Stimulated activated CD8-positive, alpha-beta memory T cell treated with anti-CD3 and anti-CD28 coated beads, Interleukin-15, amount 100 ng/mL, for 48 hours (primary cell): ENCODE data around the gene ELFN2.
"Not testable (repeated sequence)": the region's sequence is repeated elsewhere in the genome, so short reads cannot be mapped to it uniquely, and the experiment has no call there.

ENCODE experiments used
- DNase-seq, 2 donors: peaks; one replicate each; pipeline ENCODE4 v3.0.0-alpha.2; 2020; ENCODE audit warnings: low read depth in 2 of 2

The ELFN2 gene

GRCh38 chr22:37410174-37411055, 16.9 kb downstream of the ELFN2 start:
- no peak for DNase-seq

GRCh38 chr22:37409459-37410050, 17.7 kb downstream of the ELFN2 start:
- no peak for DNase-seq

GRCh38 chr22:37409031-37409430, 18.2 kb downstream of the ELFN2 start:
- DNase-seq: no peak

GRCh38 chr22:37407856-37408255, 19.4 kb downstream of the ELFN2 start:
- no peak for DNase-seq

DNA sequence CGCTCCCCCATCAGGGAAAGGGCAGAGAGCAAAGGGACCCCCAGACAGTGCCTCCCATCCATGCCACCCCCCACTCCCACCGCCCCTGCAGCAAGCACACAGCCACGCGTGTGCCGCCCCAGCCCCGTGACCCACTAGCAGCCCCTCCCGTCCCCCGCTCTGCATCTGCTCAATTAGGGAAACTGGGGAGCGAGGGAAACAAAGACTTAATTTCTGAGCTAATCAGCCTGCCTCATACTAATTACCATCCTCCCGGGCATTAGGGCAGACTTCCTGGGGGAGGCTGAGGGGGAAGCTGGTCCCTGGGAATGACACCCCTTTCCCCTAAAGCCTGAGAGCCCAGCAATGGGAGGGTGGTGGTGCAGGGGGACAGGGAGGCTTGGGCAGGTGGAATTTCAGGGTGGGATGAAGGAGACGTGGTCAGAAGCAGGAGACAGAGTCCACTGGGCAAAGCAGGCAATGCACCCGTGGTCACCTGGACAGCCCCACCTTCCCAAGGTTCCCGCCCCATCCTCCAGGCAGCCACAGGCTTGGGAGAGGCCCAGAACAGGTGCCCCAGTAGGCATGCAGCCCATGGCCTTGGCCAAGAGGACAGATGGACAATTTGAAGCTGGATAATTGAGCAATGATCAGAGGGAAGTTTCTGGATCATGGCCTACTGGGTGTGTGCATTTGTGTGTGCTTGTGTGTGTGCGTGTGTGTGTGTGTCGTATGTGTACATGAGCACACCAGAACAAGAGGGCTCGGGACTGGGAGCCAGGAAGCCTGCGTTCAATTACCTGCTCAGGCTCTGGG, 20.6 kb downstream of the ELFN2 start:
- DNase-seq: no peak

DNA sequence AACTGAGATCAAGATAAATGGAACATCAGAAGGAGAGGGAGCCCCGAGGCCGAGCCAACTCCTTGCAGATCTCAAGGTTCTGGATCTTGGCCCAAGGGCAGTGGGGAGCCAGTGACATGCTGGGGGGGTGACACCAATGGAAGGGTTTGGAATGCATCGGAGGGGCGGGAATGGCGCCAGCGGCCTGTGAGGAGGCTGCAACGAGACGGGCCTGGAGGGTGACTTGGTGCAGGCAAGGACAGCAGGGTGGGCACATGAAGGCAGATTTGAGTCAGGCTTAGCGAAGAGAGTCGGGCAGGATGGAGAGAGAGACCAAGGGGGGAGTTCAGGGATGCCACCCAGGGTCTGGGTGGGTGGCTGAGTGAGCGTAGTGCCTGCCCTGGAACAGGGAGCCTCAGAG, 23.2 kb downstream of the ELFN2 start:
- DNase-seq: no peak

DNA sequence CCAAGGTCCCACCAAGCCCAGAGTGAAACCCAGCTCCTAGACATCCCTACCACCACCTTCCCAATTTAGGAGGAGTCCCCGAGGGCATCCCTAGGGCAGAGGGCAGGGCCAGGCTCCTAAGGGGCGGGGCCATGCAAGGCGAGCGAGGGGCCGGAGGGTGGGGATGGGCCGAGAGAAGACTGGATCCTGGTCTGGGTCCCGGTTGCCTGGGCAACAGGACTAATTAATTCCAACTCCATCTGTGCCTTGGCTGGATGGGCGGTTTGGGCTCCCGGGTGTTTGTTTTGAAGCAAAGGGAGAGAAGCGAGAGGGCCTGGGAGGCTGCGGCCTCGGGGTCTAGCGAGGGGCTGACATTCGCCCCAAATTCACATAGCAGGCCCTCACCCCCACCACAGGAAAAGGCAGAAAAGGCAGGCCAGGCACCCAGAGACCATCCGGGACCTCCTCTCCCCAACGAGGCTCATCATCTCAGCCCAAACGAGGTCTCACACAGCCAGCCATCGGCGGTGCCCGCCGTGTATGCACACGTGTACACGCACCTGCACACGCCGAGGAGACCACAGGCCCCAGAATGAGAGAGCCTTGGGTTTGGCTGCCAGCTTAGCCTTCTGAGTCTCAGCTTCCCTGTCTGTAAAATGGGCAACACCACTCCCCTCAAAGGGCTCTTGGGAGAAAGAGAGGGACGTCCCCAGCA, 23.9 kb downstream of the ELFN2 start:
- DNase-seq: no peak

- DNase-seq: no peak
These were observed 25.1 kb downstream of the ELFN2 start for GRCh38 chr22:37402184-37402506.

DNA sequence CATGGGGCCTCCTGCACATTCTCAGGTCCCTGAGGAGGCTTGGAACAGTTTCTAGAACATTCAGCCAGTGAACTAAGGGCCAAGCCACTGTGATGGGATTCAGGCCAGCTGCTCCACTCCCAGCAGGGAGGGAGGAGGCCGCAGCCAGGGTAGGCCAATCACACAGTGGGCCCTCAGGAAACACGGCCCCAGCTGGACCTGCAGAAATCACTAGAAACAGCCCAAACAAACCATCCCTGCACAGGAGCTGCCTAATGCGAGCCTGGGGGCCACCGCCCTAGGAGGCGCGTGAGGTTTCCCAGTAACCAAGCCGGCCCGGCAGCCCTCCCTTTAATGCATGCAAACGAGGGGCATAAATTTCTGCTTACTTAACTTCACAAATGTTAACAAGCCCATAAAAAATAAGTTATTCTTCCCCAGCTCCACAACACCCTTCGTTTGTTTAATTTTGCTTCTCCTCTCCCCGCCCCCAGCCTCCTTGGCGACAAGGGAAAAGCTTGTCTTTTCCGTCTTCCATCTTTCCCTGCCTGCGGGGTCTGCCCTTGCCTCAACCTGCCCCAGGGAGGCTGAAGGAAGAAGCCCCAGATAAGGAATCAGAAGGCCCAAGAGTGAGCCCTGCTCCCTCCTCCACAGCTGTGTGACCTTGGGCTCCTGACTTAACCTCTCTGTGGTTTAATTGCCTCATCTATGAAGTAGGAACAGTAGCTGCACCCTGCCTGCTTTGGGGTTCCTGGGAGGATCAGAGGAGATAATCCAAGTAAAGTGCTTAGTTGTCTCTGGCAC, 25.7 kb downstream of the ELFN2 start:
- DNase-seq: no peak

GRCh38 chr22:37400719-37401118, 26.6 kb downstream of the ELFN2 start:
- no peak for DNase-seq

DNA sequence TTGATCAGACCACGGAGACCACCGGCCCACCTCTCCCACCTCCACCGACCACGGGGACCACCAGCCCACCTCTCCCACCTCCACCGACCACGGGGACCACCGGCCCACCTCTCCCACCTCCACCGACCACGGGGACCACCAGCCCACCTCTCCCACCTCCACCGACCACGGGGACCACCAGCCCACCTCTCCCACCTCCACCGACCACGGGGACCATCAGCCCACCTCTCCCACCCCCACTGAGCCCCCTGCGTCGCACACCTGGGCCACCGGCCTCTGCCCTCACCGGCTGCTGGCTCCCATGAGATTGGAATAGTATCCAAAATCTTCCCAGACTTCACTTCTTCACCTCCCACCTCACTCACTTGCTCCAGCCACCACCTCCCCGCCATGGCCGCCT, 27.8 kb downstream of the ELFN2 start:
- not testable (repeated sequence) for DNase-seq

DNA sequence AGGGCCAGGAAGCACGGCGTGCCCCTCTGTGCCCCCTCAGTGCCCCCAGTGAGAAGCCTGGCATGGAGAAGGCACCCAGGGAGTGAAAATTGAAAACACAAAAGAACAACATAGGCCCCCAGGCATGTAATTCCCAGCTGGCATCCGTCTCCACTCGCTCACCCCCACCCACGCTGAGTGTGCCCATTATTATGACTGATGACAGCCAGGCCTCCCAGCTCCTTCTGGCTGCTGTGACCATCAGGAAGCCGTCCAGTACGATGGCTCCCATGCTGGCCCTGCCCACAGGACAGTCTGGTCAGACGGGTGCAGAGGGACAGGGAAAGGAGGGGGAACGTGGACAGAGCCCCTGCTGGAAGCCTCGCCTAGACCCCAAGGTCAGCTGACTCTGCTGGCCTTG, 30.1 kb downstream of the ELFN2 start:
- no peak for DNase-seq

DNA sequence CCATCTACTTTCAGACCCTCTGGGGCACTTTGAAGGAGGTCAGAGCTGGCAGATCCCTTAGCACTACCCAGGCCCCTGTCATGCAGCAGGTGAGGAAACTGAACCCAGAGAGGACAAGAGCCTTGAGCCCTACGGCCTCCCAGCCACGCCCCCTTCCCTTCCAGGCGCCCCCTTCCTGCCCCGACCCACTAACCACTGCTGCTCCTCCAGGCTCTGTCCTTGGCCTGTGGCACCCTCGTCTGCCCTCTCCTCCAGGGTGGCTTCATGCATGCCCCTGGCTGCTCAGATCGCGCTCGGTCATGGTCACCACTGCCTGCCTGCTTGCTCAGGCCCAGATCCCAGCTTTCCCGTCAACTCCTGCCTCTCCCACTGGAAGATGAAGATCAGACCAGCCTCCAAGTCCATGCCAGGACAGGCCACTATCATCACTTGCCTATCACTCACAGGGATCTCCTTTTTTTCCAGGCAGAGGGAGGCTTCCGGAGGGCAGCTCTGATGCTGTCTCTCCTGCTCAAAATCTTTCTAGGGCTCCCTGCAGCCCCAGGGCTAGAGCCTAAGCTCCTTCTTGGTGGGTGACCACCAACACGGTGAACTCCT, 30.7 kb downstream of the ELFN2 start:
- no peak for DNase-seq

DNA sequence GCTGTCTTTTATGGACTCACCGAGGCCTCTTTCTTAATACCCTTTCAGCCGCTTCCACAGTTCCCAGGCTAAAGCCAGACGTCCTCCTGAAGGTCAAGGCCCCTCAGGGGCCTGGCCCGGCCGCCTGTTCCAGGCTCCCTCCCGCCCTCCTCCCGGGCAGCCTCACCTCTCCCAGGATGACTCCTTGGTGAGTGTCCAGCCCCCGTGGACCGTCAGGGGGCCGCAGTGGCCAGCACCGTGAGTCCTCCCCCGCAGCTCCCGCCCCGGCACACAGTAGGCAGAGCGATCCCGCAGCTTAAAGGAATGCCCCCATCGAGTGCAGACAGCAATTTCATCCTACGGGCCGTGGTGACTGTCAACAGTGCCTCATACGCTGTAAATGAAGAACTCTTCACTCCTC, 32.9 kb downstream of the ELFN2 start:
- DNase-seq: no peak

GRCh38 chr22:37393746-37394145, 33.5 kb downstream of the ELFN2 start:
- DNase-seq: no peak

- no peak for DNase-seq
These were observed 34.5 kb downstream of the ELFN2 start for GRCh38 chr22:37392721-37393328.

GRCh38 chr22:37391702-37392101, 35.6 kb downstream of the ELFN2 start:
- DNase-seq: no peak

DNA sequence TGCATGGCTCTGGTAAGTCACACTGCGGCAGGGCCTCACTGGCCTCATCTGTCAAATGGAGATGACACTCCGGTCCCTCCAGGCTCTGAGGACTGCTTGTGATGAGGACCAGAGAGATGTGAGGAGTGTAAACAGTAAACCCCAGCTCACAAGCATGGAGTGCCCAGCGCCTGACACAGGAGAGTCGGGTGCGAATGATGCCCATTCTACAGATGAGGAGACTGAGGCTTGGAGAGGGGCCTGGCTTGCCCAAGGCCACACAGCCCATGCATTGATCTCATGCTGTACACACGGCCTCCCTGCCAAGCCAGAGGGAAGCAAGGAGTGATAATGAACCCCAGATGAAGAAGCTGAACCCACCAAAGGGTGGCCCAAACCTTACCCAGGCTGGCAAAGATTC, 37.2 kb downstream of the ELFN2 start:
- DNase-seq: no peak

DNA sequence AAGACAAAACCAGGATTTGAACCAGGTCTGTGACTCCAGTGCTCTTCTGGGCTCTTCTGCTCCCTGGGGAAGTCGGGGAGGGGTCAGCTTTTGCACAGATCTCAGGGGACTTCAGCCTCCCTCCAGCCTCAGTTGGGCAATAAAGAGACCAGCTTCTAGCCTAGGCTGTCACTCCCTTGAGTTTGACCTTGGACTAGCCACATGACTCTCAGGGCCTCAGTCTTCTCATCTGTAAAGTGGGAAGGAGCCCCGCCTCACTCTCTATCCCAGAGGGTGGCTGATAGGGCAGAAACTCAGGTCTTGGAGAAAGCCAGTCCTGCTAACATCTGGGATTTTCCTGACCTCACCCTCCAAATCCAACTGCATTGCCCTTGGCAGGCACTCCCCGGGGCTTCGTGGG, 38.7 kb downstream of the ELFN2 start:
- DNase-seq: no peak

DNA sequence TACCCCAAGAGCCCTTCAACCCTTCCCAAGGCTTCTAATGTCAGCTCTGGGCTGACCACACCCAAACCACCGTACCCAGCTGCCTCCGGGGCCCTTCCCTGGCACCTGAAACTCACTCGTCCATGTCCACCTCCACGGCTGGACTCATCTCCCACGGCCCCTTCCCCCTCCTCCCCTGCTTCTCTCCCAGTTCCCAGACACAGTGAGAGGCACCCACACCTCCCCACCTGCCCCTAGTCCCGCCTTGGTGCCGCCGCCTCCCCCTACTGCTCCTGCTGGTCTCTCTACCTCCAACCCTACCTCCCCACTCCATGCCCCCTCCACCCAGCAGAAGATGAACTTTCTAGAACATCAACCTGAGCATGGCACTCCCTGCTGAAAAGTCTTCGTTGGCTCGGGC, 39.5 kb downstream of the ELFN2 start:
- no peak for DNase-seq

DNA sequence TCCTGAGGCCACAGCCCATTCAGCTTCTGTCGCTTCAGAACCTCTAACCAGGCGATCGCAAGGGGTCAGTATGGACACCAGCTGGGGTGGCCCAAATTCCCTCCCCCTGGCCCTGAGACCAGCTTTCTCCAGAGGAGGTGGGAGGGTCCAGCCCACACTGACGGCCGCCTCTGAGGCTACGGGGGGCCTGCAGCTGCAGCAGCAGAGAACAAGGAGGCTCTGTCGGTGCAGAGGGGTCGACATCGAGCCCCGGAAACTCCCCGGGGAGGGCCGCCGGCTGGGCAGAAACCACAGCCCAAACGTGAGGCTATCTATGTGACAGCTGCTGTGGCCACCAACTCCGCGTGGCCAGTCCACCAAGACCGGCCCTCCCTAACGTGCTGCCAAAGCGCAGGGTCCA, 40.8 kb downstream of the ELFN2 start:
- no peak for DNase-seq
